22Rv1 (cell line): ENCODE measurements around the gene C19orf25.

Experiments used
- CTCF ChIP-seq: fragments of 450-650 bp; IDR thresholded peaks from 2 replicates; pipeline ENCODE4 v1.5.1; 2017; ENCODE audit warnings: mild to moderate bottlenecking
- ZFX ChIP-seq: fragments of 450-650 bp; IDR thresholded peaks from 2 replicates; pipeline ENCODE4 v1.6.1; 2017; ENCODE audit warnings: antibody characterized with exemption, borderline replicate concordance

GRCh38 chr19:1451916-1452801, 26.9 kb downstream of the C19orf25 start:
- TF ChIP-seq CTCF (no peak), ZFX (no peak)
